OCI-LY1 (cell line): Measurements from ENCODE around the gene CASP6.

Source experiments
- H2AFZ ChIP-seq: fragments of 200-600 bp; sonication (generic), shearing (Covaris generic); 2 replicates; pipeline ENCODE4 v1.6.0; 2014; ENCODE audit warnings: antibody characterized with exemption, mild to moderate bottlenecking, low read length
- H3F3A ChIP-seq: fragments of 200-600 bp; sonication (generic), shearing (Covaris generic); 2 replicates; pipeline ENCODE4 v1.6.0; 2014; ENCODE audit warnings: mild to moderate bottlenecking, antibody characterized with exemption, low read length, moderate library complexity; ENCODE audit not compliant: insufficient read depth
- H3K27ac ChIP-seq: fragments of 200-600 bp; sonication (generic); 2 replicates; pipeline ENCODE4 v1.5.1; 2014; ENCODE audit warnings: low read length, mixed run types, mild to moderate bottlenecking, low read depth; ENCODE audit not compliant: poor library complexity, severe bottlenecking
- H3K27me3 ChIP-seq: fragments of 200-600 bp; sonication (generic); 2 replicates; pipeline ENCODE4 v1.6.0; 2014; ENCODE audit warnings: antibody characterized with exemption, mild to moderate bottlenecking, low read length, moderate library complexity; ENCODE audit not compliant: insufficient read depth
- H3K36me3 ChIP-seq: fragments of 200-600 bp; sonication (generic); 2 replicates; pipeline ENCODE4 v1.6.1; 2014; ENCODE audit warnings: mild to moderate bottlenecking, antibody characterized with exemption, low read length, moderate library complexity, mixed read lengths; ENCODE audit not compliant: insufficient read depth
- H3K4me1 ChIP-seq: fragments of 200-600 bp; sonication (generic); 2 replicates; pipeline ENCODE4 v1.5.1; 2014; ENCODE audit warnings: mild to moderate bottlenecking, low read length, moderate library complexity; ENCODE audit not compliant: insufficient read depth, severe bottlenecking
- H3K4me2 ChIP-seq: fragments of 200-600 bp; sonication (generic), shearing (Covaris generic); 2 replicates; pipeline ENCODE4 v1.6.1; 2014; ENCODE audit warnings: low read length
- H3K4me3 ChIP-seq: fragments of 200-600 bp; sonication (generic); 2 replicates; pipeline ENCODE4 v1.5.1; 2014; ENCODE audit warnings: low read length, low read depth, mild to moderate bottlenecking, mixed read lengths; ENCODE audit not compliant: poor library complexity, severe bottlenecking
- H3K79me2 ChIP-seq: fragments of 200-600 bp; shearing (Covaris generic); 2 replicates; pipeline ENCODE4 v1.6.1; 2016; ENCODE audit warnings: mixed run types, low read length, mixed read lengths; ENCODE audit not compliant: insufficient read depth
- H3K9ac ChIP-seq: fragments of 200-600 bp; sonication (generic), shearing (Covaris generic); 2 replicates; pipeline ENCODE4 v1.6.1; 2014; ENCODE audit warnings: mild to moderate bottlenecking, low read length, mixed read lengths
- H3K9me2 ChIP-seq: fragments of 200-600 bp; sonication (generic), shearing (Covaris generic); 2 replicates; pipeline ENCODE4 v1.6.1; 2014; ENCODE audit warnings: low read depth, mild to moderate bottlenecking, low read length, mixed read lengths
- H3K9me3 ChIP-seq: fragments of 200-600 bp; shearing (Covaris generic); 2 replicates; pipeline ENCODE4 v1.6.1; 2014; ENCODE audit warnings: low read length, mixed read lengths
- H4K20me1 ChIP-seq: fragments of 200-600 bp; sonication (generic), shearing (Covaris generic); 2 replicates; pipeline ENCODE4 v1.6.0; 2016; ENCODE audit warnings: mild to moderate bottlenecking, low read length; ENCODE audit not compliant: insufficient read depth
- CTCF ChIP-seq: fragments of 200-600 bp; sonication (generic), shearing (Covaris generic); IDR thresholded peaks from 2 replicates; pipeline ENCODE4 v1.5.1; 2017; ENCODE audit warnings: mild to moderate bottlenecking, antibody characterized with exemption, low read length, moderate library complexity, mixed read lengths
- EZH2 ChIP-seq: fragments of 200-600 bp; sonication (generic), shearing (Covaris generic); IDR thresholded peaks from 2 replicates; pipeline ENCODE4 v1.8.0; 2017; ENCODE audit warnings: borderline replicate concordance, mixed run types, mild to moderate bottlenecking, antibody characterized with exemption, low read length, moderate library complexity, mixed read lengths

CASP6 gene

GRCh38 chr4:109665783-109666485, 37.3 kb downstream of the CASP6 start:
- no peaks in the 10 kb centered on the region for H3K4me1 ChIP-seq
- H3K27me3 ChIP-seq: no peaks in the 10 kb centered on the region
- no peaks in the 10 kb centered on the region for H3K9me2 ChIP-seq
- no peaks in the 10 kb centered on the region for H4K20me1 ChIP-seq
- H3K79me2 ChIP-seq: no peaks in the 10 kb centered on the region; the same call in 1 of the 2 replicates
- no peaks in the 10 kb centered on the region for H3F3A ChIP-seq
- no peak overlapping the region for H3K4me2 ChIP-seq
- H3K4me3 ChIP-seq: no peak overlapping the region
- no peak for TF ChIP-seq EZH2
- no peak for TF ChIP-seq CTCF
- H3K27ac ChIP-seq: no peak overlapping the region
- peaks cover 3% of the 10 kb centered on the region; the same call in 1 of the 2 replicates for H3K9me3 ChIP-seq
- no peak overlapping the region for H3K9ac ChIP-seq
- H2AFZ ChIP-seq: no peak overlapping the region
- H3K36me3 ChIP-seq: peaks cover 36% of the 10 kb centered on the region

- no peak overlapping the region for H3K4me2 ChIP-seq
- H3K9me2 ChIP-seq: no peaks in the 10 kb centered on the region
- no peak overlapping the region for H3K27ac ChIP-seq
- H3K9me3 ChIP-seq: no peaks in the 10 kb centered on the region
- H3K79me2 ChIP-seq: no peaks in the 10 kb centered on the region; the same call in 1 of the 2 replicates
- no peaks in the 10 kb centered on the region for H4K20me1 ChIP-seq
- no peaks in the 10 kb centered on the region for H3K27me3 ChIP-seq
- H3K36me3 ChIP-seq: peaks cover 32% of the 10 kb centered on the region
- H2AFZ ChIP-seq: no peak overlapping the region
- H3K9ac ChIP-seq: no peak overlapping the region
- H3K4me3 ChIP-seq: no peak overlapping the region
- TF ChIP-seq CTCF: no peak
- no peaks in the 10 kb centered on the region for H3K4me1 ChIP-seq
- no peaks in the 10 kb centered on the region for H3F3A ChIP-seq
Observed at GRCh38 chr4:109662771-109663170, 40.5 kb downstream of the CASP6 start.

DNA sequence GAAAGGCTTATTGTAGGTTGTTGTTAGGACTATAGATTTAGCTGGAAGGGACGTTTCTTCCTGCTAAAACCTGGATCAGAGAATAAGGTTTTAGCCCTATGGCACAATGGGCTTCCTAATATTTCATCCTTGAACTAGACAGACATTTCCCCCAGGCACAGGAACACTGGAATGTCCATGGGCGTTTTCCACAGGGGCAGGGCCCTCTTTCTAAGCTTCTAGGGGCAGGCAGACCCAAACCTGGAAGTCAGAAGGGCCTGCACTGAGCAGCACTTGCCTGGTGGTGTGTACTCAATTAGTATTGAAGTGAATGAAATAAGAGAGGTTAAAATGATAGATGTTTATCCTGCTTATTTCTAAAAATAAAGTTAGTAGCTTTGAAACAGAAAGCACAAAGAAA, 41.1 kb downstream of the CASP6 start:
- Histone ChIP-seq H3K27me3 (no peaks in the 10 kb centered on the region), H4K20me1 (no peaks in the 10 kb centered on the region), H3K9me3 (no peaks in the 10 kb centered on the region), H3K36me3 (peaks cover 32% of the 10 kb centered on the region), H2AFZ (no peak overlapping the region), H3K27ac (no peak overlapping the region), H3F3A (no peaks in the 10 kb centered on the region), H3K4me3 (no peak overlapping the region), H3K9ac (no peak overlapping the region), H3K4me1 (no peaks in the 10 kb centered on the region), H3K79me2 (no peaks in the 10 kb centered on the region), H3K9me2 (no peaks in the 10 kb centered on the region), H3K4me2 (no peak overlapping the region)
- no peak for TF ChIP-seq EZH2
- TF ChIP-seq CTCF: no peak
